ENCODE results near the gene PRR5L.

PRR5L gene

GRCh38 chr11:36380296-36381014, 84.4 kb downstream of the PRR5L start:
- Histone ChIP-seq H3K27me3 (ENCODE audit: insufficient read depth, low read depth) (no peaks in the 10 kb centered on the region), H4K20me1 (ENCODE audit: insufficient read depth) (no peaks in the 10 kb centered on the region)
- TF ChIP-seq CTCF (conservative IDR thresholded peaks at IDR 0.05; ENCODE audit: low read depth, low read length) = no peak

GRCh38 chr11:36381015-36381360, 84.9 kb downstream of the PRR5L start:
- Histone ChIP-seq H2AFZ (ENCODE audit: low read depth) (no peak overlapping the region), H3K79me2 (ENCODE audit: insufficient read depth, low read depth) (peaks cover 13% of the 10 kb centered on the region; the same call in 1 of the 2 replicates), H3K4me2 (no peak overlapping the region), H3K4me1 (ENCODE audit: low read depth, poor library complexity, severe bottlenecking) (peaks cover 67% of the 10 kb centered on the region), H3K27ac (no peak overlapping the region), H3K4me3 (IDR thresholded peaks at IDR 0.05; ENCODE audit: insufficient read depth, low read depth, low read length) (no peak overlapping the region), H3K27me3 (ENCODE audit: insufficient read depth, low read depth) (no peaks in the 10 kb centered on the region), H3K36me3 (ENCODE audit: insufficient read depth) (no peaks in the 10 kb centered on the region), H4K20me1 (ENCODE audit: insufficient read depth) (no peaks in the 10 kb centered on the region), H3K9ac (no peak overlapping the region)
- no peak for TF ChIP-seq CTCF (conservative IDR thresholded peaks at IDR 0.05; ENCODE audit: low read depth, low read length)

More at GRCh38 chr11:36380296-36381014, 84.4 kb downstream of the PRR5L start:
- Histone ChIP-seq H3K9ac (no peak overlapping the region), H3K27ac (no peak overlapping the region), H2AFZ (ENCODE audit: low read depth) (no peak overlapping the region), H3K4me3 (IDR thresholded peaks at IDR 0.05; ENCODE audit: insufficient read depth, low read depth, low read length) (no peak overlapping the region), H3K79me2 (ENCODE audit: insufficient read depth, low read depth) (peaks cover 13% of the 10 kb centered on the region; the same call in 1 of the 2 replicates), H3K4me2 (no peak overlapping the region), H3K36me3 (ENCODE audit: insufficient read depth) (no peaks in the 10 kb centered on the region), H3K4me1 (ENCODE audit: low read depth, poor library complexity, severe bottlenecking) (peaks cover 61% of the 10 kb centered on the region)

DNA sequence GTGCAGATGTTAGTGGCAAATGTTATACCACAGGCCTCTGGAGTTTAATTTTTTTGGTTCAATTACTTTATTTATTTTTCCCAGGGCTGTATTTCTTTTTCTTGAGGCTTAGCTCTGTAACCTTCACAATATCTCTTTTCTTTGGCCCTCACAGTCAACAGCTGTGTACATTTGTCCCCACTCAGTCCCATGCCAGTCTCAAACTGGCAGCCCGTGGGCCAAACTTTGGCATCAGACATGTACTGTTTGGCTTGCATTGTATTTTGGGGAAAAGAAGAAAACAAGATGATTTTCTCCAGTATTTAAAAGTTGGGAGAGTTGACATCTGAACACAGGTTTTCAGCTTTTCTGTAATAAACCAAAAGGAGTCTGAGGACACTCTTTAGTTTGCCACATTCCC, 87.1 kb downstream of the PRR5L start:
- H3K4me1 ChIP-seq (ENCODE audit: low read depth, poor library complexity, severe bottlenecking) = peaks cover 75% of the 10 kb centered on the region
- peaks cover 13% of the 10 kb centered on the region; the same call in 1 of the 2 replicates for H3K79me2 ChIP-seq (ENCODE audit: insufficient read depth, low read depth)
- no peak overlapping the region for H3K4me3 ChIP-seq (IDR thresholded peaks at IDR 0.05; ENCODE audit: insufficient read depth, low read depth, low read length)
- H4K20me1 ChIP-seq (ENCODE audit: insufficient read depth) = no peaks in the 10 kb centered on the region
- TF ChIP-seq CTCF (conservative IDR thresholded peaks at IDR 0.05; ENCODE audit: low read depth, low read length) = no peak
- no peaks in the 10 kb centered on the region for H3K36me3 ChIP-seq (ENCODE audit: insufficient read depth)
- no peak overlapping the region for H3K9ac ChIP-seq
- no peak overlapping the region for H2AFZ ChIP-seq (ENCODE audit: low read depth)
- H3K4me2 ChIP-seq = no peak overlapping the region
- H3K27me3 ChIP-seq (ENCODE audit: insufficient read depth, low read depth) = no peaks in the 10 kb centered on the region
- no peak overlapping the region for H3K27ac ChIP-seq

GRCh38 chr11:36385121-36385970, 89.3 kb downstream of the PRR5L start:
- H3K27ac ChIP-seq = peak overlapping the region; percentile 66
- H2AFZ ChIP-seq (ENCODE audit: low read depth) = peak overlapping the region; percentile 2; the same call in 1 of the 2 replicates
- peaks cover 55% of the 10 kb centered on the region for H3K4me1 ChIP-seq (ENCODE audit: low read depth, poor library complexity, severe bottlenecking)
- H3K79me2 ChIP-seq (ENCODE audit: insufficient read depth, low read depth) = no peaks in the 10 kb centered on the region
- H3K9ac ChIP-seq = no peak overlapping the region; the same call in 1 of the 2 replicates
- H4K20me1 ChIP-seq (ENCODE audit: insufficient read depth) = no peaks in the 10 kb centered on the region
- no peaks in the 10 kb centered on the region for H3K27me3 ChIP-seq (ENCODE audit: insufficient read depth, low read depth)
- no peaks in the 10 kb centered on the region for H3K36me3 ChIP-seq (ENCODE audit: insufficient read depth)
- no peak overlapping the region for H3K4me3 ChIP-seq (IDR thresholded peaks at IDR 0.05; ENCODE audit: insufficient read depth, low read depth, low read length)
- H3K4me2 ChIP-seq = peak overlapping the region; percentile 82
- TF ChIP-seq CTCF (conservative IDR thresholded peaks at IDR 0.05; ENCODE audit: low read depth, low read length) = no peak

Measured in KMS-11 (cell line).